Activated CD4-positive, alpha-beta T cell treated with anti-CD3 and anti-CD28 coated beads, Interleukin-2, amount 50 U/mL, for 16 hours (primary cell): ENCODE results near the gene SYNDIG1L.

ENCODE experiments used
- DNase-seq: peaks from one replicate; pipeline ENCODE4 v3.0.0-alpha.2; 2020

The SYNDIG1L gene

DNA sequence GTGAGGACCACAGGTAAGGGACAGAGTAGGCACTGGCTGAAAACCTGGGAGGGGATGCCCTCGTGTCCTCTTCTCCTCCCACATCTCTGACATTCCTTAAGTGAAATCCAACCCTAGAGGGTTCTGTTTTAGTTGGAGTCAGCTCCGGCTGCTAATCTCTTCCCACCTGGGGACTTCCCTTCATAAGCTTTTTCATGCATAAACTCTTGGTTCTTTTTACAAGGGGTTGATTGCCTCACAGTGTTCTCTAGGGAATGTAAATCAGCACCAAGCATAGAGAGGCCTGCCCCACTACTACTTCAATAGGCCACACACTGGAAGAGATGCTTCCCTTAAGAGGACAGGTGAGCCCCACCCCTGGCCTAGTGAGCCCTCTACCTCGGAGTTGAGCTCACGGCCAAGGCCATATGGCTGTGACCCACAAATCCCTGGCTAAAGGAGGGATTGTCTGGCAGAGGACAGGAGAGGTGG is 3.2 kb upstream of the SYNDIG1L start:
- no peak for DNase-seq

DNA sequence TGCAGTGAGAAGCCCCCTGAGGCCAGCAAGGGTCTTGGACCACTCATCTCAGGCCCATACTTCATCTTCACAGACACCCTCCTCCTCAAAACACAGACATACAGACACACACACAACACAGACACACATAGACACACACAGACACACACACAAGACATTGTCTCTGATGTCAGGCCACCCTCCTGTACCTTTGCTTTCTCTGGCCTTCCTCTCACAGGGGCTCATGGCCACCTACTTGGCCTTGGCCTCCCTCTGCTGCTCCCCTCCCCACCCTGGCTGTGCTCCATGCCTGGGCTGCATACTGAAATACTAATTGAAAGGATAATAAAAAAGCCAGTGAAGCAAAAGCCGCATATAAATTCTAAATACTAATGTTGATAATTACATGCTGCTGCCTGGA is 1.6 kb upstream of the SYNDIG1L start:
- DNase-seq = no peak

DNA sequence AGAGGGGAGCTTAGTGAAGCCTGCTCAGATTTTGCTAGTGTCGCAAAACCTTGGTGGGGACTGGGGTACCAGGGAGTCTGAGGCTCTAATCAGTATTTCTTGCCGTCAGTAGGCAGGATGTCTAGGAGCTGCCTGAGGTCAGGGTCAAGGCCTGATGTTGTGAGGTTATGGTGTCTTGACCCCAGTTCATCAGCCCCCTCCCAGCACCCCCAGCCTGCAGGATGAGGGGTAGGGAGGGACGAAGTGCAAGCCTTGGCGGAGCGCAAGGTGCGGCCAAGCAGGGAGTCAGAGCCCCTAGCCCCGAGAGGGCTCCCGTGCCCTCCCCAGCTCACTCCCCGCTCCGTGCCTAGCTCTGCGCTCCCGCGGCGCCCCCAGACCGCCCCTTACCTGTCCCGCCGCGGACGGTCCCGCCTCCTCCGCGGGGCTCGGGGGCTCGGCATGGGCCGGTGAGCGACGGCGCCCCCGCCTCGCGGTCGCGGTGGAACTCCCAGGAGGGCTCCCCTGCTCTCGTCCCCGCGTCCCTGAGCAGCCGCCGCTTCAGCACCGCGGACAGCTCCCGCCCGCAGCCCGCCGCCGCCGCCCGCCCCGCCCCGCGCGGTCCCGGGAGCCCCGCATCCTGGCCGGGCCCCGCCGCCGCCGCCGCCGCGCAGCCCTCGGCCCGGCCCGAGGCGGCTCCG is 347 bp downstream of the SYNDIG1L start:
- DNase-seq = peak; percentile 8

DNA sequence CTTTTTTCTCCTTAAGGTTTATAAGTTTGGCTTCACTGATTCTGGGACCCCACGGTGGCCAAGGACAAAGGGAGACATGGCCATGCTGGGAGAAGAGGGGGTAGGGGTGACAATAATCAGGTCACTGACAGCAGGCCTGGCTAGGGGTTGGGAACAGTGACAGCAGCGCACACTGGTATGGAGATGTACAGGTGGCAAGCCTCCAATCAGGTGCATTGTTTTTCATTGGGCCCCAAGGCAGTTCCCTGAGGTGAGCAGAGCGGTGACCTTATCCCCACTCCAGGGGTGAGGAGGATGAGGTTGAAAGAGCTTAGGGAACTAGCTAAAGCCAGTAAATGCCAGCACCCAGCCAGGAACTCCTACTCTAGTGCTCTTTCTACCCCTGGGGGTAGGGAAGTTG is 1.4 kb downstream of the SYNDIG1L start:
- DNase-seq = no peak

DNA sequence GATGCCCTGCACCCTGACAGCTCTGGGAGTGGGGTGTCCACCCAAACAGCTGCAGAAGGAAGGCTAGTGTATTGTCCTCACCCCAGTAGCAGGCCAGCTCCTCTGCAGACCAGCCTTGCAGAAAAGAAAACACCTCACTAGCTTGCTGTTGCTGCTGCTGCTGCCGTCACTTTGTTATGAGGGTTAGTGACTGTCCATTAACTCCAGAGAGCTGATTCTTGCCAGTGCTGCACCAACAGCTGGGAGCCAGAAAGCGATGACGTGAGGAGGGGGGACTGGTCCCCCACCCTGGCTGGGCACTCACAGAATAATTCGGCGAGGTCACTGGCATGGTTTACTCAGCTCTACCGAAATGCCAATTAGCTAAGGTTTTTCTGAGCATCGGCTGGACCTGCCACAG is 2.8 kb downstream of the SYNDIG1L start:
- DNase-seq = no peak

DNA sequence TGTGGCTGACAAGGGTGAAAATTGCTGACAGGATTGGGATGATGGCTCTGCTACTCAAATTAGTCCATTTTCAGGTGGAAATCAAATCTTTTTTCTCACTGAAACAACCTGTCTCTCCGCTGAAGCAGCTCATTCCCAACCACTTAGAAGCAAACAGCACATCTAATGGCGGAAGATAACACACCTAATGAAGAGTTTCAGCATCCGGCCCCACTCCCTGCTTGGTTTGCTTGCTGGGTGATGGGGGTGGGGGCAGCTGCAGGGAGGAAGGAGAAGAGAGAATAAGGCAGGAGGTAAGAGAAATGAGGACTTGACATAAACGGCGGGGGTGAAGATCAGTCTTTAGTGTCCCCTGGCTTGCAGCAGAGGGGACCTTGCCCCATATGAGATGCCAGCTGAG is 4.0 kb downstream of the SYNDIG1L start:
- no peak for DNase-seq

DNA sequence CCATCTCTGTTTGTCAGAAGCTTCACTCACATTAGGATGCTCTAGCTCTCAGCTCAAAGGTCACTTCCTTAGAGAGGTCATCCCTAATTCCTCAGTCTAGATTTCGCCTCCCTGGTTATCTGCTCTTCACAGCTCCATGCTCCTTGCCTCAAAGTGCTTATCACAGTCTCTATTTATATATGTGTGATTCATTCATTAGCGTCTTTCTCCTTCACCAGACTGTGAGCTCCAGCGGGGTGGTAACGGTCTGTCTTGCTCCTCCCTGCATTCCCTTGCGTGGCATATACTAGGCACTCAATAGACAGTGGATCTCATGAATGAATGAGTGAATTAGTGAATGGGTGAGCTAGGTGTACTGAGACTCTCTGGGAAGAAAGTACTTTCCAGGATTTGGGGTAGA is 6.9 kb downstream of the SYNDIG1L start:
- no peak for DNase-seq

DNA sequence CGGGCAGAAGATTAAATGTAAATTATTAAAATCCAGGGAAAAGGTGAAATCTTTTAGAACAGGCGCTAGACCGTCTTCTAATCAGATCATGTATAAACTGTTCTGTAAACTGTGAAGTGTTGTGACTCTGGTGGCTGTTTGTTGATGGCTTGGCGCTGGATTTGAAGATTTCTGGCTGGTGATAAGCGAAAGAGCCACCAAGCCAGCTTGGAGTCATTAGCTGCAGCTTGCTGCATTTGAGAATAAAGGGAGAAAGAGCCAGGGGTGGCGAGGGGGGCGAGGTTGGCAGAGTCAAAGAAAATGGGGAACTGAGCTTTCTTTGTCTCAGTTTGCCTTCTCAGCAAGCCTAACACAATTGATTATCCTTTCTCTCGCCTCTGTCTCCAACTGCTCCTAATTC is 8.0 kb downstream of the SYNDIG1L start:
- DNase-seq = no peak

DNA sequence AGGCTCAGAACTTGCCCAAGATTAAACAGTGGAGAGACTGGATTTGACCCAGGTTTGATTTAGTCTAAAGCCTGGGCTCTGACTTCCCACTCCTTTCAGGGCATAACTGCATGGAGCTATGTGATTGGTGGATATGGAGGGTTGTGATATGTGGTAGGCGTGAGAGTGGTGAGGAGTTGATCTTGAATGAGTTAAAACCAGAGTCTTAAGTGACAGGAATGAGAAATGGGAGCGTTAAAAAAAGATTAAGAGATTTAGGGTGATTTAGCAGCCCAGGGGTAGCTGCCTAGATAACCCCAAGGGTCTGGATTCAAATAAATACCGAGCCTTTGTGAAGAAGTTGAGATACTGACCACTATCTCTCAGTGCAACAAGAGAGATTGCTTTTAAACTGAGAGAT is 8.4 kb downstream of the SYNDIG1L start:
- DNase-seq = no peak

DNA sequence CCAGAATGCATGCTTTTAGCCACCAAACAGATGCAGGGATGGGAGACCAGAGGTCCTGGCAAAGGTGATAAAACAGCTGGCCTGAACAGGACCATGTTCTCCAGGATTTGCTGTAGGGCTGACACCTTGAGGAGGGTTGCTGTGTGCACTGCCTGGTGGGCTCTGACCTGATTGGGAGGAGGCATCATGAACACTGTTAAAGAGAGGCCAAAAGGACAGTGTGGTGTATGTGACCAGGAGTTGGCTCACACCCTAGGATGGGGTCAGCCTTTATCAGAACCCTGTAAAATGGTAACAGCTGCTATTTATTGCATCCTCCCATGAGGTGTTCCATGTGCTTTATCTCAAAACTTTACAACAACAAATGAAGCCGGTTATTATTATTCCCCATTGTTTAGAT is 8.8 kb downstream of the SYNDIG1L start:
- DNase-seq = no peak

DNA sequence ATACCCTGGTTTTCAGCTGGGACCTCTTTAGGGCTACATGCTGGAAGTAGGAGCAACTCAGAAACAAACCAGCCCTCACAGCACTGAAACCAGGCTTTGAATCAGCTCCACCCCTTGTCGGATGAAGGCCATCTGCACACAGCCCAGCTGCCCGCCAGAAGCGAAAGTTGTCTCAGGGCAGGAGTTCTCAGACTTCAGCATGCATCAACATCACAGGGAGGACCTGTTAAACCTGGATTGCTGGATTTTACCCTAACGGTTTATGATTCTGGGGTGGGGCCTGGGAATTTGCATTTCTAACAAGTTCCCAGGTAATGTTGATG is 10.9 kb downstream of the SYNDIG1L start:
- no peak for DNase-seq

DNA sequence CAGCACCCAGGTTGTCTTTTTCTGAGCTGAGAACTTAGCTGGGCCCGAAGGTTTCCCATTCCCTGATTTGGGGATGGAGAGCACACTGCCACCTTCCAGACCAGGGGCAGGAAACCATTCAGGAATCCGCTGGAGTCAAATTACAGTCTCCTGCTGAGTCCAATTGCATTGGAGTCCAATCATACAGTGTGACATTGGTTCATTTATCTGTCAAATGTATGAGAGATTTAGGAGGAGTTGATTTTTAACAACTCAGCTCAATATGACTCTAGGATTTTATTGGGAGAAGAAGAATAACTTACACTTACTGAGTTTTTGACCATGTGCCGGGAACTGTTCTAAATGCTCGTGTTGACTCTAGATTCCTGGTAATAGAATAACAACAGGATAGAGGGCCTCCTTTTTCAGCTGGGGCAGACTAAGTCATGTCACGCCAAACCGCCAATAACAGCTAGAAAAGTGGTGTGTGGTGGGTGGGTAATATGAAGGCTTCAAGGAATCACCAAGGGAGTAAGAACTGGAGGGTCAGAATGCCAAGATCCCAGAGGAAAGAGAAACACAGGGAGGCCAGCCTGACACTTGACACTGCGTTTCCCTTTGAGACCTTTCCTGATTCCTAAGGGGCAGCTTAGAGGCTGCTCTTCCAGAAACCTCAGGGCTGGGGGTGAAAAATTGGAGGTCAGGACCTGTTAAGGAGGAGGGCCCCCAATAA is 11.5 kb downstream of the SYNDIG1L start:
- DNase-seq = no peak

DNA sequence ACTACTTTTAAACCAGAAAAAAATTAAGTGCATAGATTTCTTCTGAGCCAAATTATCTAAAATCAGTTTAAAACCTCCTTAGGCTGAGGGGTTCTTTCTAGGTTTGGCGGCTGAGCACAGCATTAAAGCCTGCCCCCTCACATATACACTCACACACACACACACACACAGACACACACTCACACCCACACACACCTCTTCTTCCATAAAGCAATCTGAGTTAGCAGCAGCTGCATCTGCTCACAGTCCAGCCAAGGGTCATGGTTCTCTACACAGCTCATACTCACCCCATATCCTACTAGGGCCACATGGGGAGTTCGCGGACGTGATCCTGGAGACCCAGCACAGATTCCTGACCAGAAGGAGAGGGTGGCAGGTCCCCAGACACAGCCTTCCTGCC is 12.4 kb downstream of the SYNDIG1L start:
- no peak for DNase-seq

DNA sequence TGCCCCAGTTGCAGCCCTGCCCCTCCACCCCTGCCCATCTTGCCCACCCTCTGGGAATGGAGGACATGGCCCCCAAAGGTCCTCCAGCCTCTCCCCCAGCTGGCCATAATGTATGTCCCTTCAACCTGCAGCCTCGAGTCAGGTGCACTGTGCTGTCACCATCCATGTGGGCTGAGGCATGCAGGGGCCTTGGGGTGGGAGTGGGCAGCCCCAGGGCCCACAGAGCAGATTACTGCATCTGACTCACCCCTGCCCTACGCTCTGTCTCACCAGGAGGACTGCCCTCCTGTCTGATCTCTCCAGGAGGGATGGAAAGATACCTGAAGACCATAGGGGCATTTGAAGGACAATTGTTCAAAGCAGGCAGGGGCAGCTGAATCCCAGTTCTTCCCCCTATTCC is 13.3 kb downstream of the SYNDIG1L start:
- no peak for DNase-seq

DNA sequence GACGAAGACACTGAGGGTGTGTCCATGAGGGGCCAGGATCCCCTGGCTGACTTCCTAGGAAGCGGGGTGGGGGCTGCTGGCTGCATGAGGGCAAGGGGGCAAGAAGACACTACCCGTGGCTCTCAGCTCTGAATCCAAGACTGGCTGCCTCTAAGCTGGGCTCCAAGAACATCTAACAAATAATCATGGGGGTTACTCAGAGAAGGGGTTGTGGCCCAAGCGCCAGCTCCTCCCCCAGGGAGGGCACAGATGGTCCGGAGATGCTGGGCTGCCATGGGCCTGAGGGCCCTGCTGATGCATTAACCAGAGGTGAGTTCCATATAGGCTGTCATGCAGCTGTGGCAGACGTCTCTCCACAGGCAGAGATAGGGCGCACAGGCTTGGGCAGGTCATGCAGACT is 14.3 kb downstream of the SYNDIG1L start:
- no peak for DNase-seq

DNA sequence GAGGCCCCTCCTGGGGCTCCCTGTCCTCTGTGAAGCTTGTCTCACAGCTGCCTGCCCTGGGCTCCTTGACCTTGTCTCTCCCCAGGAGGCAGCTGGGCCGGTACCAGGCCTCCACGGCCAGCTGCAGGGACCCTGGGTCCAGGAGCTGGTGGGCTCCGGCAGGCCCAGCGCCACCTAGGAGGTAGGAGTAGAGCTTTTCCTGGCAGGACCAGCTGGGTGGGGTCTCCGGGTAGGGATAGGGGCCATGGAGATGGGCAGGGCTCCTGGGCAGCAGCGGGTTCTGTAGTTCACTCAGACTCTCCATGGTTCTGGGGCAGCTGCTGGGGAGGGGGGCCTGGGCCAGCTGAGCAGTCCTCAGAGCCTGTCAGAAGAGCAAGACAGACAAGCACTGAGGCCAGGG is 16.6 kb downstream of the SYNDIG1L start:
- no peak for DNase-seq

DNA sequence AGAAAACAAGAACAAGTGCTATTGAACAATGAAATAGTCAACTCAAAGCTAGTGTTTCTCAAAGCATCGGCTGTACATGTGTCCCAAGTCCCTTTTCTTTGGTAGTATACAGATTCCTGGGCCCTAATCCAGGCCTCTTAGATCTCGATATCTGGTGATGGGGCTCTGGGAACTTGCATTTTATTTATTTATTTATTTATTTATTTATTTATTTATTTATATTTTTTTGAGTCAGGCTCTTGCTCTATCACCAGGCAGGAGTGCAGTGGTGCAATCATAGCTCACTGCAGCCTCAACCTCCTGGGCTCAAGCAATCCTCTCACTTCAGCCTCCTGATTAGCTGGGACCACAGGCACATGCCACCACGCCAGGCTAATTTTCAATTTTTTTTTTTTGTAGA is 17.1 kb downstream of the SYNDIG1L start:
- no peak for DNase-seq

DNA sequence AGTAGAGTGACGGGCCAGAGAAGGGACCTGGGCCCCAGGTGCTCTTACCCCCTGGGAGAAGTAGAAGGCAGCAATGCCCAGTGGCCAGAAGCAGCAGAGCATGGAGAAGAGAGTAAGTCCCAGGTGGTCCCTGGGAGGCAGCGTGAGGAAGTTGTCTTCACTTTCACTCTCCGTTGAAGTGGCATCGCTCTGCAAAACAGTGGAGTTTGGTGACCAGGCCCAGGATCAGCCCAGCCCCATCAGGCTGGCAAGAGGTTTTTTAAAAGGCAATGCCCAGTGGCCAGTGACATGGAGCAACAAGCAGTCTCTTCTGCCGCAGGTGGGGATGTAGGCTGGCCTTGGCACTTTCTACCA is 18.2 kb downstream of the SYNDIG1L start:
- no peak for DNase-seq

DNA sequence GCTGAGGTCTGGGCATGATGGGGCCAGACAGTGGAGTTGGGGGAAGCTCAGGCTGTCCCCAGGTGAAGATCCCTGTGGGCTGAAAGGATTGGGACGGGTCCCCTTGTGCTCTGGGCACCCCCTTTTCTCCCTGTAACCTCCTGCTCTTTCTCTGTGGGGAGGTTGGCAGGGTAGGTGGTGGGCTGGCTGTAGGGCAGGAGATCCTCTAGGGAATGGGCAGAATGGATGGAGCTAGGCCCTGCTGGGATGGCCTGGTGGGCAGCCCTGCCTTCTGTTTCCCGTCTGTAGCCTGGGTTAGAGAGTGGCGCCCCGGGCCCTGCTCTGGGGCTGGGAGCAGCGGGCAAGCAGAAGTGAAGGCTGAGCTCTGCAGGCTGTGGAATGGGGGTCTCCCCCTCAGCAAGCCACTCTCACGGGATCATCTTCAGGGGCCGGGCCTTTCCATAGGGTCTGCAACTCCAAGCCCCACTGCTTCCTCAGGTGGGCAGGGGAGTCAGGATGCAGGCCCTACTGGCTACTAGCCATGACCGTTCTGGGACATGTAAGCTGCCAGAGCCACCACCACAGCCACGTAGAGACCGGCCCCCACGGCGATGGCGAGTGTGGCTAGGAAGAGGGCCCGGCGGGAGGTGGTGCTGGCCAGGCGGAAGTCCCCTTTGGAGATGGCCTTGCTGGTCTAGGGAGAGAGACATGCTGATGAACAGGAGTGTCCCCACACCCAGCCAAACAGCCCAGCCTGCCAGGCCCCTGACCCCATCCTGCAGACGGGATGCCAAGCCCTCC is 18.8 kb downstream of the SYNDIG1L start:
- no peak for DNase-seq

DNA sequence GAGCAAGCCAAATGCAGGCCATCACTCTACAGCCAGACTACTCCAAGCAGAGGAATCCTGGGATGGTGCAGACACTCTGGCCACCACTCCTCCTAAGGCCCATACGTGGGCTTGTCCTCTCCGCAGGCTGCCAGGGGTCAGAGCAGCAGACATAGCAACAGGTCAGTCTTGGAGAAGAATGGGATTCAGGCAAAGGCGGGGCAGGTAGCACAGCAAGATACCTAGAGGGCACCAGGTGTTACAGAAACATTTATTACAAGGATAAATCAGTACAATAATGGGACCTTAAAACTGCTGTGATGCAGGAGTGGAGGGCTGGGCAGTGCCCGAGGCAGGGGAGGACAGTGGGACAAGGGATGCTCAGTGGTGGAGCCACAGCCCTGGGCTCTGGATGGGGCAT is 20.3 kb downstream of the SYNDIG1L start:
- no peak for DNase-seq

DNA sequence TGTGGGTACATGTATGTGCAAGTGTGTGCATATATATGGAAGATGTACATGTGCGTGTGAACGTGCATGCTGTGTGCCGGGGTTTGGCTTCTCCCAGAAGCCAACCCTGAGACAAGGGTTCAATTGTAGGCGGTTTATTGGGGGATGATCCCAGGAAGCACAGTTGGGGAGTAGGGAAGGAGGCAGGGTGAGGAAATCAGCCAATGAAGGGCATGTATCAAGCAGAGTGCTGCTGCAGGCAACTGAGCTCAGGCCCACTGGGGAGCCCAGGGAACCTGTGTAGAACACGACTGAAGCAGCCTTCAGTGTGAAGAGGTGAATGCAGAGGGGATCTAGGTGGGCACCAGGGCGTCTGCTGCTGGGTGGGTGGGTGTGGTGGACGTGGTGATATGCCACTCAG is 21.6 kb downstream of the SYNDIG1L start:
- DNase-seq = no peak

DNA sequence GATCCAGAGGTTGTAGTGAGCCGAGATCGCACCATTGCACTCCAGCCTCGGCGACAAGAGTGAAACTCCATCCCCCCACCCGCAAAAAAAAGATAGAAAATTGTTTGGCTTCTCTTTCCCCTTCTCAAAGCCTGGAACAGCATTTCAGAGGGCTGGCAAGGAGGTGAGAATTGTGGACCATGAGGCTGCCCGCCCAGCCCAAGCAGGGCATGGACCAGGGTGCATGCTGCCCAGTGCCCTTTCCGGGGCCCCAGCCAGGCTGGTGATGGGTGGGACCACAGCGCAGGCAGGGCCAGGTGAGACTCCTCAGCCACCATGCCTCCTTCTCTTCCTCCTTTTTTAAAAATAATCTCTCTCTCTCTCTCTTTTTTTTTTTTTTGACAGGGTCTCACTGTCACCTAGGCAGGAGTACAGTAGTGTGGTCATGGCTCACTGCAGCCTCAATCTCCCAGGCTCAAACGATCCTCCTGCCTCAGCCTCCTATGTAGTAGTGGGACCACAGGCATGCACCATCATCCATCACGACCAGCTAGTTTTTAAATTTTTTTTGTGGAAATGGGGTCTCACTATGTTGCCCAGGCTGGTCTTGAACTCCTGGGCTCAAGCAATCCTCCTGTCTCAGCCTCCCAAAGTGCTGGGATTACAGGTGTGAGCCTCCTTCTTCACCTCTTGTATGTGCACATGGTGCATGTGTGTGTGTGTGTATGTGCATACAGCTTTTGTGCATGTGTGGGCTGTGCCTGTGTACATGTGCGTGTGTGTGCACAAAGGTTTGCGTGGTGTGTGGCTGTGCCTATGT is 22.2 kb downstream of the SYNDIG1L start:
- DNase-seq = no peak
